ENCODE data around the gene TCERG1L. TPM values are rescaled to one million over a fixed set of nuclear protein-coding genes. Genes with fewer than 3 reads are reported as not detected.
"Not testable (repeated sequence)": the region's sequence is repeated elsewhere in the genome, so short reads cannot be mapped to it uniquely, and the experiment has no call there.

The TCERG1L gene
- total RNA-seq, 1 experiment from 2014 or later = not detected

DNA sequence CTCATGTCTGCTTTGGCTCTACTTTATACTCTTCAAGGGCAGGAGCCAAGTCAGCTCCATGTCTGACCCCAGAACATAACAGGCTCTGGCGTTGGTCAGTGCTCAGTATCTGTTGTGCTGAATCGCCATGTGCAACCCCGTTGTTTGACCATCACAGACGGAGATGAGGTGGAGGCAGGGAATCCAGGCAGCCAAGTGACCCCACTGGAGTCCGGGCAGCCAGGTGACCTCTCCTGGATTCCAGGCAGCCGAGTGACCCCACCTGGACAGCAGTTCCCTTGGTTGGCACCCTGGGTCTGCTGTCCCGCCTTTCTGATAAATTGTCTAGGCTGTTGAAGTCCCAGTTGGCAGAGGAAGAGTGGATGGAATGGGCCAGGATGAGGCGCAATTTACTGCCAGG is 232.2 kb downstream of the TCERG1L start:
- no peak for DNase-seq (ENCODE audit: low read depth, low spot score)
- ATAC-seq = no peak
- Histone ChIP-seq H3K27me3 (ENCODE audit: control insufficient read depth, insufficient read depth, low read length) (no peaks in the 10 kb centered on the region), H3K36me3 (ENCODE audit: control insufficient read depth, insufficient read depth, low read length) (no peaks in the 10 kb centered on the region), H3K4me3 (ENCODE audit: low read depth in 2 of 2, low read length in 2 of 2) (no peak overlapping the region), H3K27ac (ENCODE audit: low read length) (no peak overlapping the region), H3K9me3 (ENCODE audit: control insufficient read depth, insufficient read depth, low read depth, low read length) (no peaks in the 10 kb centered on the region), H3K4me1 (ENCODE audit: control insufficient read depth, insufficient read depth, low read length) (no peaks in the 10 kb centered on the region)
- intact Hi-C loops (cut with micrococcal nuclease; ENCODE audit: unreplicated experiment) (no loop called here), in situ Hi-C loops (cut with HindIII; ENCODE audit: low pct_unique_long_range_greater_than_20kb, low sequenced_read_pairs) (no loop called here)
- ChIA-PET POLR2A (no interaction called here), CTCF (no interaction called here)
- no TSS peak for BruUV-seq (replicated peaks)
- TF ChIP-seq TCF7L2 (IDR thresholded peaks at IDR 0.05; ENCODE audit: low read depth, low read length) (no peak), POLR2AphosphoS5 (IDR thresholded peaks at IDR 0.05; ENCODE audit: low read depth, low read length) (no peak), REST (IDR thresholded peaks at IDR 0.05; ENCODE audit: insufficient read depth in 1 of 2, low read depth in 2 of 2, low read length in 1 of 2) (no peak), SIN3A (IDR thresholded peaks at IDR 0.05; ENCODE audit: borderline replicate concordance, insufficient read depth, low read depth, low read length) (no peak)
- TF ChIP-seq, protein P1, sequence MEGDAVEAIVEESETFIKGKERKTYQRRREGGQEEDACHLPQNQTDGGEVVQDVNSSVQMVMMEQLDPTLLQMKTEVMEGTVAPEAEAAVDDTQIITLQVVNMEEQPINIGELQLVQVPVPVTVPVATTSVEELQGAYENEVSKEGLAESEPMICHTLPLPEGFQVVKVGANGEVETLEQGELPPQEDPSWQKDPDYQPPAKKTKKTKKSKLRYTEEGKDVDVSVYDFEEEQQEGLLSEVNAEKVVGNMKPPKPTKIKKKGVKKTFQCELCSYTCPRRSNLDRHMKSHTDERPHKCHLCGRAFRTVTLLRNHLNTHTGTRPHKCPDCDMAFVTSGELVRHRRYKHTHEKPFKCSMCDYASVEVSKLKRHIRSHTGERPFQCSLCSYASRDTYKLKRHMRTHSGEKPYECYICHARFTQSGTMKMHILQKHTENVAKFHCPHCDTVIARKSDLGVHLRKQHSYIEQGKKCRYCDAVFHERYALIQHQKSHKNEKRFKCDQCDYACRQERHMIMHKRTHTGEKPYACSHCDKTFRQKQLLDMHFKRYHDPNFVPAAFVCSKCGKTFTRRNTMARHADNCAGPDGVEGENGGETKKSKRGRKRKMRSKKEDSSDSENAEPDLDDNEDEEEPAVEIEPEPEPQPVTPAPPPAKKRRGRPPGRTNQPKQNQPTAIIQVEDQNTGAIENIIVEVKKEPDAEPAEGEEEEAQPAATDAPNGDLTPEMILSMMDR (IDR thresholded peaks at IDR 0.05) = no peak

DNA sequence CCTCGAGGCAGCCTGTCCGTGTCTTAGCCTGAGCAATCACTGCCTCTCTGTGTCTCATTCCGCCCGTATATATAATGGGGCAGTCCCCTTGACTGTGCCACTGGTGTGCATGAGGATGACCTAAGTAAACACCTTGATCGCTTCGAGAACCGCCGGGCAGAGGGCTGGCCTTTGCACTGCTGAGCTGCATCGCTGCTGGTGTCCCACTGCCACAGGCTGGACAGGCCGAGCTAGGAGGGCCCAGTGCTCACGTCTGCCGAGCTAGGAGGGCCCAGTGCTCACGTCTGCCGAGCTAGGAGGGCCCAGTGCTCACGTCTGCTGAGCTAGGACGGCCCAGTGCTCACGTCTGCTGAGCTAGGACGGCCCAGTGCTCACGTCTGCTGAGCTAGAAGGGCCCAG is 232.6 kb downstream of the TCERG1L start:
- H3K9me3 ChIP-seq (ENCODE audit: control insufficient read depth, insufficient read depth, low read depth, low read length); H3K4me3 ChIP-seq (ENCODE audit: low read depth in 2 of 2, low read length in 2 of 2); BruUV-seq (replicated peaks); DNase-seq (ENCODE audit: low read depth, low spot score); H3K27me3 ChIP-seq (ENCODE audit: control insufficient read depth, insufficient read depth, low read length); in situ Hi-C loops (cut with HindIII; ENCODE audit: low pct_unique_long_range_greater_than_20kb, low sequenced_read_pairs); intact Hi-C loops (cut with micrococcal nuclease; ENCODE audit: unreplicated experiment); H3K4me1 ChIP-seq (ENCODE audit: control insufficient read depth, insufficient read depth, low read length); CTCF ChIA-PET; POLR2A ChIA-PET; H3K27ac ChIP-seq (ENCODE audit: low read length); ATAC-seq; H3K36me3 ChIP-seq (ENCODE audit: control insufficient read depth, insufficient read depth, low read length): not testable (repeated sequence)

- intact Hi-C loops (cut with micrococcal nuclease; ENCODE audit: unreplicated experiment) = no loop called here
- in situ Hi-C loops (cut with HindIII; ENCODE audit: low pct_unique_long_range_greater_than_20kb, low sequenced_read_pairs) = no loop called here
- Histone ChIP-seq H3K4me1 (ENCODE audit: control insufficient read depth, insufficient read depth, low read length) (no peaks in the 10 kb centered on the region), H3K27ac (ENCODE audit: low read length) (no peak overlapping the region), H3K9me3 (ENCODE audit: control insufficient read depth, insufficient read depth, low read depth, low read length) (no peaks in the 10 kb centered on the region), H3K36me3 (ENCODE audit: control insufficient read depth, insufficient read depth, low read length) (no peaks in the 10 kb centered on the region), H3K27me3 (ENCODE audit: control insufficient read depth, insufficient read depth, low read length) (no peaks in the 10 kb centered on the region), H3K4me3 (ENCODE audit: low read depth in 2 of 2, low read length in 2 of 2) (no peak overlapping the region)
- ATAC-seq (no peak), DNase-seq (ENCODE audit: low read depth, low spot score) (no peak)
- POLR2A ChIA-PET = interaction anchor here (0.6 kb wide), 1 partner anchor 12 kb away, joined by 3 read pairs; no protein-coding TSS in a partner anchor
- CTCF ChIA-PET = no interaction called here
- TF ChIP-seq POLR2AphosphoS5 (IDR thresholded peaks at IDR 0.05; ENCODE audit: low read depth, low read length) (no peak), REST (IDR thresholded peaks at IDR 0.05; ENCODE audit: insufficient read depth in 1 of 2, low read depth in 2 of 2, low read length in 1 of 2) (no peak), TCF7L2 (IDR thresholded peaks at IDR 0.05; ENCODE audit: low read depth, low read length) (no peak), SIN3A (IDR thresholded peaks at IDR 0.05; ENCODE audit: borderline replicate concordance, insufficient read depth, low read depth, low read length) (no peak)
- TF ChIP-seq, protein P1 (IDR thresholded peaks at IDR 0.05) = no peak
- no TSS peak for BruUV-seq (replicated peaks)
Observed at GRCh38 chr10:131078131-131078881, 233.2 kb downstream of the TCERG1L start.

Data from Panc1 (cell line).